WERI-Rb-1 (cell line): Measurements from ENCODE around the gene LRP5.

Experiments used
- DNase-seq: peaks from one replicate; pipeline ENCODE4 v3.0.0-alpha.2; 2020
- H3K27ac ChIP-seq: fragments of 250-450 bp; sonication (Bioruptor Pico); 2 replicates; pipeline ENCODE4 v1.5.1; 2020; ENCODE audit warnings: mild to moderate bottlenecking, moderate library complexity
- H3K27me3 ChIP-seq: fragments of 250-450 bp; sonication (Bioruptor Pico); 2 replicates; pipeline ENCODE4 v1.5.1; 2021; ENCODE audit warnings: mild to moderate bottlenecking, low read depth, moderate library complexity; ENCODE audit not compliant: insufficient read depth, severe bottlenecking
- H3K36me3 ChIP-seq: fragments of 250-450 bp; sonication (Bioruptor Pico); 2 replicates; pipeline ENCODE4 v1.5.1; 2020; ENCODE audit warnings: mild to moderate bottlenecking, moderate library complexity
- H3K4me3 ChIP-seq: 2 replicates; pipeline ENCODE4 v1.5.1; 2011; ENCODE audit warnings: low read depth, mild to moderate bottlenecking, control low read depth, low read length
- H3K9me3 ChIP-seq: fragments of 250-450 bp; sonication (Bioruptor Pico); 2 replicates; pipeline ENCODE4 v1.5.1; 2021; ENCODE audit warnings: mild to moderate bottlenecking, moderate library complexity; ENCODE audit not compliant: severe bottlenecking
- TF ChIP-seq, protein P1 (sequence below): IDR thresholded peaks from 2 replicates; pipeline ENCODE4 v1.5.1; 2011; ENCODE audit warnings: low read depth, mild to moderate bottlenecking, control low read depth, inconsistent platforms, low read length

LRP5 gene

DNA sequence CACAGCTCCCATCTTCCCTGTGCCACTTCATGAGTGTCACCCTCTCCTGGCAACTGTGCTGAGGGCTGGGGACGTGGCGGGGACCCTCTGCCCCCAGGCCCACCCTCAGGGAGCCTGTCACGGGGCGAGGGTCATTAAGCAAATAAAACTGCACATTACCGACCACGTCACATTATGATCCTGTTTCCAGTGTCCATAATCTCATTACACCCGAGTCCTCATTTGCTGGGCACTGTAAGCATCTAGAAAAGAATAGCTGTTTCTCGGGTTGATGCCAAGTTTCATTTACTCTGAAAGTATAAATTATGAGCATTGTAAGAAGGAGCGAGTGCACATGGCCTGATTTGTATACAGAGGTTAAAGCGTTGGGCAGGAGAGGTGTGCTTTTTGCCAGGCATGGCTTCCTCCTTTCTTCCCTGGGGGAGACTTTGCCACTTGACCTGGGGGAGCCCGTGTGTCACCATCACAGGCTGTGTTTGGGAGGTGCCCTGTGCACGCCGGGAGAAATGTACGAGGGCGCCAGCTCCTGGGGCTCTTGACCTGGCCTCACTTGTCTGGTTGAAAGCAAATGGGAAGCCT is 50.5 kb downstream of the LRP5 start:
- Histone ChIP-seq H3K36me3 (peaks cover 22% of the 10 kb centered on the region), H3K27ac (no peak overlapping the region), H3K4me3 (no peak overlapping the region), H3K9me3 (no peaks in the 10 kb centered on the region), H3K27me3 (no peaks in the 10 kb centered on the region)
- no peak for DNase-seq
- TF ChIP-seq, protein P1, sequence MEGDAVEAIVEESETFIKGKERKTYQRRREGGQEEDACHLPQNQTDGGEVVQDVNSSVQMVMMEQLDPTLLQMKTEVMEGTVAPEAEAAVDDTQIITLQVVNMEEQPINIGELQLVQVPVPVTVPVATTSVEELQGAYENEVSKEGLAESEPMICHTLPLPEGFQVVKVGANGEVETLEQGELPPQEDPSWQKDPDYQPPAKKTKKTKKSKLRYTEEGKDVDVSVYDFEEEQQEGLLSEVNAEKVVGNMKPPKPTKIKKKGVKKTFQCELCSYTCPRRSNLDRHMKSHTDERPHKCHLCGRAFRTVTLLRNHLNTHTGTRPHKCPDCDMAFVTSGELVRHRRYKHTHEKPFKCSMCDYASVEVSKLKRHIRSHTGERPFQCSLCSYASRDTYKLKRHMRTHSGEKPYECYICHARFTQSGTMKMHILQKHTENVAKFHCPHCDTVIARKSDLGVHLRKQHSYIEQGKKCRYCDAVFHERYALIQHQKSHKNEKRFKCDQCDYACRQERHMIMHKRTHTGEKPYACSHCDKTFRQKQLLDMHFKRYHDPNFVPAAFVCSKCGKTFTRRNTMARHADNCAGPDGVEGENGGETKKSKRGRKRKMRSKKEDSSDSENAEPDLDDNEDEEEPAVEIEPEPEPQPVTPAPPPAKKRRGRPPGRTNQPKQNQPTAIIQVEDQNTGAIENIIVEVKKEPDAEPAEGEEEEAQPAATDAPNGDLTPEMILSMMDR = no peak

GRCh38 chr11:68363776-68364175 is 51.4 kb downstream of the LRP5 start:
- TF ChIP-seq, protein P1 = no peak
- no peaks in the 10 kb centered on the region for H3K9me3 ChIP-seq
- H3K27me3 ChIP-seq = no peaks in the 10 kb centered on the region
- peaks cover 18% of the 10 kb centered on the region for H3K36me3 ChIP-seq
- no peak overlapping the region for H3K27ac ChIP-seq
- DNase-seq = no peak
- no peak overlapping the region for H3K4me3 ChIP-seq

DNA sequence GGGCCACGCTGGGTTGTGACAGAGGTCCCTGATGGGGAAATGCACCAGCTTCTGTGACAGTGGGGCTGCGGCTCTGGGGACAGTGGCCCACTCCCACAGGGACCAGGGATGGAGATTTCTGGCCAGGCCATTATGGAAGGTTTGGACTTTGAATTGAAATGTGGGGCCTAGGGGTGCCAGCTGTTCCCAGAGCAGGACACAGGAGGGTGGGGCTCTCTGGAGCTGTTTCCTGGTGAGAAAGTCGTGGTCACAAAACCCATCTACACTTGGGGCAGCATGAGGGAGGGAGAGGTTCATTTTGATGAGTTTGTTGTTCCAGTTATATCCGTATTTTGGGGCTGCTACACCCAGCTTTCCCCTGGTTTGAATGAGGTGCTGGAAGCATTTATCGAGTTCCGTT is 52.2 kb downstream of the LRP5 start:
- H3K27me3 ChIP-seq = no peaks in the 10 kb centered on the region
- no peak overlapping the region for H3K4me3 ChIP-seq
- no peak overlapping the region for H3K27ac ChIP-seq
- peaks cover 11% of the 10 kb centered on the region for H3K36me3 ChIP-seq
- no peak for DNase-seq
- H3K9me3 ChIP-seq = no peaks in the 10 kb centered on the region
- TF ChIP-seq, protein P1 = no peak

DNA sequence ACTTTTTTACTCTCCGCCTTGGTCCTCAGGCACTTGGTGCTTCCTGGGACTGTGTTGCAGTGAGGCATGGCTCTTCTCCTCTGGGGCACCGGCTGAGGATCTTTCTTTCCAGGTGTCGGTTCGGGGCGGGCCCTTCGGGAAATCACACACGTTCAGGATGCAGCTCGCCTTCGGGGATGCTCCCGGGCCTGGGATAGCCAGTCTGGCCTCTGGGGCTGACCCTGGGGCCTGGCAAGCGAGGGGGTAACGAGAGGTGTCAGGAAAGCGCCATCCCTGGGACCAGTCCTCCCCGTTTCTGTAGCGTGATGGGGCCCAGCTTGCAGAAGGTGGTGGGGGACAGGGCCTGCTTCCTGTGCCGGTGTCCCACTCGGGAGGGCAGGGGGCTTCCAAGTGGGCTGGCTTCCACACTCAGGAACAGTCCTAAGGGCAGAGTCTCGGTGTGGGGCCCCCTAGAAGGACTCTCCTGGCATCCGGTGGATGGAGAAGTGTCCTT is 53.6 kb downstream of the LRP5 start:
- Histone ChIP-seq H3K27ac (no peak overlapping the region), H3K27me3 (no peaks in the 10 kb centered on the region), H3K36me3 (peaks cover 3% of the 10 kb centered on the region), H3K9me3 (no peaks in the 10 kb centered on the region), H3K4me3 (no peak overlapping the region)
- DNase-seq = no peak
- TF ChIP-seq, protein P1 = no peak

DNA sequence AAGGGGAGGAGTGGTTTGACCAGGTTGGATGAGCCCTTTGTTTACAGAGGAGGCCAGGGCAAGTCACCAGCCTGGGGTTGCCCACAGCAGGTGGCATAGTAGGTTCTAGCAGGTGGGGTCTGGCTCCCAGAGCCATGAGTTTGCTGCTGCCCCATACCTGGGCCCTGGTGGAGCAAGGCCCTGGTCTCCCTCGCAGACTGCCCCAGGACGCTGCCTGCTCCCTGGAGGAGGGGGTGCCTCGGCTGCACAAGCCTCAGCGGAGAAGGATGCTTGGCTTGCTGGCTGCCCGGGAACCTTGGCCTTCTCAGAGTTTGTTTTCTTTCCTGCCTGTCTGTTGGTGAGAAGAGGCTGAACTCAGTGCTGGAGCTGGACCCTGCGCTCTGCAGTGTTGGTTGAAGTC is 54.9 kb downstream of the LRP5 start:
- Histone ChIP-seq H3K27ac (no peak overlapping the region), H3K9me3 (no peaks in the 10 kb centered on the region), H3K27me3 (no peaks in the 10 kb centered on the region), H3K4me3 (no peak overlapping the region), H3K36me3 (peaks cover 3% of the 10 kb centered on the region)
- DNase-seq = no peak
- TF ChIP-seq, protein P1 = no peak

GRCh38 chr11:68369756-68370155 is 57.4 kb downstream of the LRP5 start:
- Histone ChIP-seq H3K36me3 (peaks cover 3% of the 10 kb centered on the region; the same call in 1 of the 2 replicates), H3K4me3 (no peak overlapping the region), H3K27ac (no peak overlapping the region), H3K9me3 (no peaks in the 10 kb centered on the region), H3K27me3 (no peaks in the 10 kb centered on the region)
- TF ChIP-seq, protein P1 = no peak
- no peak for DNase-seq
